Glomerular visceral epithelial cell (primary cell): Measurements from ENCODE around the gene SKA2.
"Not testable (repeated sequence)": the region's sequence is repeated elsewhere in the genome, so short reads cannot be mapped to it uniquely, and the experiment has no call there.

Experiments
- DNase-seq: peaks from one replicate; pipeline ENCODE4 v3.0.0-alpha.2; 2016; ENCODE audit errors: extremely low spot score

The SKA2 gene

GRCh38 chr17:59097876-59098275, 57.1 kb downstream of the SKA2 start:
- no peak for DNase-seq

- no peak for DNase-seq
Measured at GRCh38 chr17:59094861-59095530, 60.0 kb downstream of the SKA2 start.

- DNase-seq: peak; percentile 94
Measured at GRCh38 chr17:59093702-59094231, 61.2 kb downstream of the SKA2 start.

- DNase-seq: no peak
Measured at GRCh38 chr17:59093145-59093701, 61.8 kb downstream of the SKA2 start.

GRCh38 chr17:59090593-59090992, 64.4 kb downstream of the SKA2 start:
- DNase-seq: not testable (repeated sequence)

GRCh38 chr17:59084154-59084553, 70.8 kb downstream of the SKA2 start:
- DNase-seq: no peak

- peak; percentile 8 for DNase-seq
Measured at GRCh38 chr17:59074494-59074893, 80.5 kb downstream of the SKA2 start.

- DNase-seq: no peak
Measured at GRCh38 chr17:59073972-59074371, 81.0 kb downstream of the SKA2 start.

- no peak for DNase-seq
Measured at GRCh38 chr17:59069856-59070255, 85.1 kb downstream of the SKA2 start.

- DNase-seq: no peak
Measured at GRCh38 chr17:59067756-59068155, 87.2 kb downstream of the SKA2 start.

GRCh38 chr17:59067340-59067739, 87.6 kb downstream of the SKA2 start:
- DNase-seq: no peak

- DNase-seq: no peak
Measured at GRCh38 chr17:59062509-59062908, 92.5 kb downstream of the SKA2 start.
